DOHH2 (cell line): ENCODE data around the gene KCNJ11.

Experiments
- H3F3A ChIP-seq: fragments of 200-600 bp; sonication (generic), shearing (Covaris generic); 2 replicates; pipeline ENCODE4 v1.6.0; 2016; ENCODE audit warnings: antibody characterized with exemption, mild to moderate bottlenecking; ENCODE audit not compliant: control insufficient read depth, insufficient read depth
- H3K27ac ChIP-seq: fragments of 200-600 bp; sonication (generic); 2 replicates; pipeline ENCODE4 v1.5.1; 2014; ENCODE audit warnings: low read depth, mild to moderate bottlenecking, low read length, moderate library complexity
- H3K27me3 ChIP-seq: fragments of 200-600 bp; sonication (generic); 2 replicates; pipeline ENCODE4 v1.6.1; 2014; ENCODE audit warnings: mild to moderate bottlenecking, low read length, mixed read lengths; ENCODE audit not compliant: control insufficient read depth
- H3K36me3 ChIP-seq: fragments of 200-600 bp; sonication (generic); 2 replicates; pipeline ENCODE4 v1.6.1; 2014; ENCODE audit warnings: mild to moderate bottlenecking, low read length, moderate library complexity, mixed read lengths; ENCODE audit not compliant: control insufficient read depth
- H3K4me1 ChIP-seq: fragments of 200-600 bp; sonication (generic); 2 replicates; pipeline ENCODE4 v1.6.1; 2014; ENCODE audit warnings: mild to moderate bottlenecking, low read length, mixed read lengths; ENCODE audit not compliant: control insufficient read depth
- H3K4me2 ChIP-seq: fragments of 200-600 bp; sonication (generic); 2 replicates; pipeline ENCODE4 v1.6.0; 2014; ENCODE audit warnings: mild to moderate bottlenecking, low read length, moderate library complexity
- H3K4me3 ChIP-seq: fragments of 200-600 bp; sonication (generic); 2 replicates; pipeline ENCODE4 v1.5.1; 2014; ENCODE audit warnings: mild to moderate bottlenecking, low read length, mixed read lengths
- H3K79me2 ChIP-seq: fragments of 200-600 bp; sonication (generic); 2 replicates; pipeline ENCODE4 v1.6.1; 2014; ENCODE audit warnings: mild to moderate bottlenecking, low read length, mixed read lengths; ENCODE audit not compliant: control insufficient read depth
- H3K9me2 ChIP-seq: fragments of 200-600 bp; sonication (generic); replicated peaks from 2 replicates; pipeline ENCODE4 v1.6.1; 2014; ENCODE audit warnings: mild to moderate bottlenecking, low read length, mixed read lengths; ENCODE audit not compliant: control insufficient read depth
- H3K9me3 ChIP-seq: fragments of 200-600 bp; sonication (generic); 2 replicates; pipeline ENCODE4 v1.6.1; 2014; ENCODE audit warnings: antibody characterized with exemption, low read length, mixed read lengths; ENCODE audit not compliant: control insufficient read depth, insufficient read depth
- H4K20me1 ChIP-seq: fragments of 200-600 bp; sonication (generic); 2 replicates; pipeline ENCODE4 v1.6.0; 2014; ENCODE audit warnings: low read depth, mild to moderate bottlenecking, antibody characterized with exemption, low read length, moderate library complexity; ENCODE audit not compliant: control insufficient read depth, insufficient read depth
- EZH2phosphoT487 ChIP-seq: fragments of 200-600 bp; sonication (generic); IDR thresholded peaks from 2 replicates; pipeline ENCODE4 v1.6.1; 2017; ENCODE audit warnings: borderline replicate concordance, mild to moderate bottlenecking, antibody characterized with exemption, low read length, moderate library complexity, mixed read lengths
- TF ChIP-seq, protein P1 (sequence below): fragments of 200-600 bp; sonication (generic); IDR thresholded peaks from one replicate; pipeline ENCODE4 v1.5.1; 2014; ENCODE audit warnings: antibody characterized with exemption, mild to moderate bottlenecking, low read depth, low read length; ENCODE audit not compliant: poor library complexity, severe bottlenecking

Gene KCNJ11

DNA sequence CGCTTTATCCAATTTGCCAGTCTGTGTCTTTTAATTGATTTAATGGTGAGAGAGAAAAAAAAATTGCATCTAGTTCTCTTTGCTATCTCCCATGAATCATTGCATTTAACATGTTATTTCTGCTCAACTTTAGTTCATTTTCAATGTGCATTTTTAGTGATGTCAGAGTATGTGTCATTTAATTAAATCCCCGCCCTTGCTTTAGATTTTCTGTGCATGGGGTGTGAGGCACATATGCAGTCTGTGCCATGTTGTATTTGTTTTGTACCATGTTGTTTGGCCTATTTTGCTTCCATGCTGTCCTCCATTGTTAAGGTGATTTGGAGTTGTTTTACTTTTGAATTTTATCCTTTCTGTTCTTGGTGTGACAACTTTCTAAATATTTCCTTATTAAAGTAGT lies 45.2 kb downstream of the KCNJ11 start:
- H3K27me3 ChIP-seq: no peaks in the 10 kb centered on the region
- no peaks in the 10 kb centered on the region for H4K20me1 ChIP-seq
- no peaks in the 10 kb centered on the region for H3K36me3 ChIP-seq
- H3K4me1 ChIP-seq: no peaks in the 10 kb centered on the region
- H3F3A ChIP-seq: no peaks in the 10 kb centered on the region
- H3K79me2 ChIP-seq: no peaks in the 10 kb centered on the region
- H3K4me2 ChIP-seq: no peak overlapping the region
- no peaks in the 10 kb centered on the region for H3K9me3 ChIP-seq
- H3K4me3 ChIP-seq: no peak overlapping the region
- no peaks in the 10 kb centered on the region for H3K9me2 ChIP-seq
- no peak overlapping the region for H3K27ac ChIP-seq
- TF ChIP-seq, protein P1, sequence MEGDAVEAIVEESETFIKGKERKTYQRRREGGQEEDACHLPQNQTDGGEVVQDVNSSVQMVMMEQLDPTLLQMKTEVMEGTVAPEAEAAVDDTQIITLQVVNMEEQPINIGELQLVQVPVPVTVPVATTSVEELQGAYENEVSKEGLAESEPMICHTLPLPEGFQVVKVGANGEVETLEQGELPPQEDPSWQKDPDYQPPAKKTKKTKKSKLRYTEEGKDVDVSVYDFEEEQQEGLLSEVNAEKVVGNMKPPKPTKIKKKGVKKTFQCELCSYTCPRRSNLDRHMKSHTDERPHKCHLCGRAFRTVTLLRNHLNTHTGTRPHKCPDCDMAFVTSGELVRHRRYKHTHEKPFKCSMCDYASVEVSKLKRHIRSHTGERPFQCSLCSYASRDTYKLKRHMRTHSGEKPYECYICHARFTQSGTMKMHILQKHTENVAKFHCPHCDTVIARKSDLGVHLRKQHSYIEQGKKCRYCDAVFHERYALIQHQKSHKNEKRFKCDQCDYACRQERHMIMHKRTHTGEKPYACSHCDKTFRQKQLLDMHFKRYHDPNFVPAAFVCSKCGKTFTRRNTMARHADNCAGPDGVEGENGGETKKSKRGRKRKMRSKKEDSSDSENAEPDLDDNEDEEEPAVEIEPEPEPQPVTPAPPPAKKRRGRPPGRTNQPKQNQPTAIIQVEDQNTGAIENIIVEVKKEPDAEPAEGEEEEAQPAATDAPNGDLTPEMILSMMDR: no peak
- no peak for TF ChIP-seq EZH2phosphoT487
